Activated T-cell treated with anti-CD3 and anti-CD28 coated beads for 24 hours (primary cell): ENCODE measurements around the gene ITPR2.

Experiments used
- DNase-seq: peaks from one replicate; pipeline ENCODE4 v3.0.0-alpha.2; 2020; ENCODE audit warnings: low read depth

ITPR2 gene

GRCh38 chr12:26821212-26821701 lies 11.7 kb downstream of the ITPR2 start:
- DNase-seq: no peak

GRCh38 chr12:26818636-26819035 lies 14.4 kb downstream of the ITPR2 start:
- DNase-seq: no peak

- DNase-seq: no peak
Observed at GRCh38 chr12:26818201-26818600, 14.8 kb downstream of the ITPR2 start.

GRCh38 chr12:26817183-26817591 lies 15.8 kb downstream of the ITPR2 start:
- no peak for DNase-seq

GRCh38 chr12:26813812-26814211 lies 19.2 kb downstream of the ITPR2 start:
- no peak for DNase-seq

- DNase-seq: no peak
Observed at GRCh38 chr12:26810330-26810729, 22.7 kb downstream of the ITPR2 start.

- DNase-seq: no peak
Observed at GRCh38 chr12:26809611-26810285, 23.2 kb downstream of the ITPR2 start.

- no peak for DNase-seq
Observed at GRCh38 chr12:26808766-26809476, 24.1 kb downstream of the ITPR2 start.

GRCh38 chr12:26807292-26807691 lies 25.7 kb downstream of the ITPR2 start:
- DNase-seq: no peak

- DNase-seq: no peak
Observed at GRCh38 chr12:26806556-26806955, 26.4 kb downstream of the ITPR2 start.

GRCh38 chr12:26805401-26805971 lies 27.5 kb downstream of the ITPR2 start:
- no peak for DNase-seq

- DNase-seq: no peak
Observed at GRCh38 chr12:26803552-26803951, 29.4 kb downstream of the ITPR2 start.

GRCh38 chr12:26801486-26801885 lies 31.5 kb downstream of the ITPR2 start:
- no peak for DNase-seq

- DNase-seq: no peak
Observed at GRCh38 chr12:26800858-26801257, 32.1 kb downstream of the ITPR2 start.

GRCh38 chr12:26800347-26800746 lies 32.6 kb downstream of the ITPR2 start:
- no peak for DNase-seq

GRCh38 chr12:26799741-26800140 lies 33.3 kb downstream of the ITPR2 start:
- no peak for DNase-seq

- no peak for DNase-seq
Observed at GRCh38 chr12:26798640-26799039, 34.4 kb downstream of the ITPR2 start.

- no peak for DNase-seq
Observed at GRCh38 chr12:26798023-26798422, 35.0 kb downstream of the ITPR2 start.

GRCh38 chr12:26795910-26796309 lies 37.1 kb downstream of the ITPR2 start:
- DNase-seq: no peak

- DNase-seq: no peak
Observed at GRCh38 chr12:26791301-26791791, 41.6 kb downstream of the ITPR2 start.

- DNase-seq: no peak
Observed at GRCh38 chr12:26790645-26790994, 42.4 kb downstream of the ITPR2 start.

GRCh38 chr12:26789731-26790644 lies 43.0 kb downstream of the ITPR2 start:
- DNase-seq: no peak
